Measurements from ENCODE around the gene PRR35. TPM values are rescaled to one million over a fixed set of nuclear protein-coding genes. Genes with fewer than 3 reads are reported as not detected.

Gene PRR35
- not detected for total RNA-seq
- long read RNA-seq, donor 1 = 0 reads
- long read RNA-seq, donor 2 = 0 reads

GRCh38 chr16:560204-560700 lies at the start of gene PRR35:
Gene PRR35 (plus strand): TSS chr16:560394. CDS start chr16:563295, 2,901 bp downstream.
- intact Hi-C loops (cut with DNase I) = no loop called here
- no peak for DNase-seq (ENCODE audit: low spot score)

DNA sequence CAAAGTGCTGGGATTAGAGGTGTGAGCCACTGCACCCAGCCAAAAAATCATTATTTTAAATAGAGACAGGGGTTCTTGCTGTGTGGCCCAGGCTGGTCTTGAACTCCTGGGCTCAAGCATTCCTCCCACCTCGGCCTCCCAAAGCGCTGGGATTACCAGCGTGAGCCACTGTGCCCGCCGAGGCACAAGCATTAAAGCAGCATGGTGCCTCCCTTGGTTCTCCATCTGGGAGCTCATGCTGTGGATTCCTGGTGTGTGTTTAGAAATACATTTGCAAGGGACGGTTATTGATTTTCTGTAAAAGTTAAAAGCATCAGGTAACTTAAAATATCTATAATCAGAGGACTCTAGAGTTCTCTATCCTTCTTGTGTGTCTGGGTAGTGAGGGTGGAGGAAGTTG lies 47.4 kb upstream of the PRR35 start:
- DNase-seq (ENCODE audit: low spot score) = no peak
- intact Hi-C loops (cut with DNase I) = no loop called here

DNA sequence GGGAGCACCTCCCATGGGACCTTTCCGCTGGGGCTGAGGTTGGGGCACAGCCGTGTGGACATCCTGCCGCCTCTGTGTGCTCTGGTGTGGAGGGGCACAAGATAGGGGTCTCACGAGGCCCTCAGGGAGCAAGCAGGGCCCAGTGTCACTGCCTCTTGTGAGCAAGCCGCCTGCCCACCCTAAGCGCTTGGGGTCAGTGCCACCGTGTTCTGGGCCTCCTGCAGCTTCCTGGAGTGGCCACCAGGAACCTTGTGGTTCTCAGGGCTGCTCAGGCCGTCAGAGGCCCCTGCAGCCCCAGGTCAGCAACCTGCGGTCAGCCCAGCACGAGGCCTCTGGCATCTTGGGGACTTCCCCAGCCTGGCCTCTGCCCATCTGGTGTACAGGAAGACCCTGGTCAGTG lies 46.2 kb upstream of the PRR35 start:
- DNase-seq (ENCODE audit: low spot score) = no peak
- intact Hi-C loops (cut with DNase I) = no loop called here

DNA sequence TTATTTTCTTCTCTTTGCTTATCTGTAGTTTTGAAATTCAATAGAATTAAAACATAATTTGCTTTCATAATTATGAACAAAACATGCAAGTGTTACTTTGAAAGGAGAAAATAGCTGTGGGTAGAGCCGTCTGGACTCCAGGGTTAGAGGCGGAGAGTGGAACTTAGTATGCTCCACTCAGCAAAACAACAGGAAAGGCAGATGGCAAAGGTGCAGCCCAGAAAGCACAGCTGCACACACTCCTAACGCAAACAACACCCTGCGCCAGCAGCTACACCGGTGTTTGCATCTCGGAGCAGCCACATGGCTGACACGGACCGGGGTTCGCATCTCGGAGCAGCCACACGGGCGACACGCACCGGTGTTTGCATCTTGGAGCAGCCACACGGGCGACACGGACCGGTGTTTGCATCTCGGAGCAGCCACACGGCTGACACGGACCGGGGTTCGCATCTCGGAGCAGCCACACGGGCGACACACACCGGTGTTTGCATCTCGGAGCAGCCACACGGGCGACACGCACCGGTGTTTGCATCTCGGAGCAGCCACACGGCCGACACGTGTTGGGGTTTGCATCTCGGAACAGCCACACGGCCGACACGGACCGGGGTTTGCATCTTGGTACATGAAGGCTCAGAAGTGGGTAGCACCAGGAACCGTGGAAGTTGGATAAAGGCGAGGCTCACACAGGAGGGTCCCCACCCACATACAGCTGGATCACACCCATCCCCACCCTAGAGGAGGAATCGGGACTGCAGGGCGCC lies 44.8 kb upstream of the PRR35 start:
- intact Hi-C loops (cut with DNase I) = no loop called here
- DNase-seq (ENCODE audit: low spot score) = no peak

DNA sequence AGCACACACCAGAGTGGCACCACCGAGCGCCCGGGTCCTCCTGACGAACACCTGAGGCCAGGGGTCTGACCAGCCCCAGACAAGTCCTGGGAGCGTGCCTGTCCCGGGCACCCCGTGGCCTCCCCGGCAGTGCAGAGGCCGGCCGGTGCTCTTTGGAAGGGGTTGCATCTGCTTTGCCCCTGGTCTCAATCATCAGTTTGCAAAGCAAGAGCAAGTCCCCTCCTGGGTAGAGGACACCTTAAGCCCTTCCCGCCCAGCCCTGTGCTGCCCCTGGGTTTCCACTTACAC lies 44.3 kb upstream of the PRR35 start:
- DNase-seq (ENCODE audit: low spot score) = peak; percentile 68
- intact Hi-C loops (cut with DNase I) = no loop called here

DNA sequence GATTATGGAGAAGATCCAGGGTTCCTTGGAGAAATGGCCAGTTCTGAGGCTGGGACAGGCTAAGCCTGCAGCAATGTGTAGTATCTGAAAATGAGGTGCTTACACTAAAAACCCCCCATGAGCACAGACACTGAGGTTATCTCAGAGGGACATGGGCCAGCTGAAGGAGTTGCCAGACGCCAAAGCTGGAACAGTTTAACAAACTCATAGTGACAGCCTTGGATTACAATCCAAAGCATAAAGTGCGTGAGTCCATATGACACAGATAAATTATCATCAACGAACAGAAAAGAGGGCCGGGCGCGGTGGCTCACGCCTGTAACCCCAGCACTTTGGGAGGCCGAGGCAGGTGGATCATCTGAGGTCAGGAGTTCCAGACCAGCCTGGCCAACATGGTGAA lies 43.9 kb upstream of the PRR35 start:
- no peak for DNase-seq (ENCODE audit: low spot score)
- intact Hi-C loops (cut with DNase I) = no loop called here

- intact Hi-C loops (cut with DNase I) = no loop called here
- no peak for DNase-seq (ENCODE audit: low spot score)
These were observed 41.3 kb upstream of the PRR35 start for GRCh38 chr16:518858-519257.

DNA sequence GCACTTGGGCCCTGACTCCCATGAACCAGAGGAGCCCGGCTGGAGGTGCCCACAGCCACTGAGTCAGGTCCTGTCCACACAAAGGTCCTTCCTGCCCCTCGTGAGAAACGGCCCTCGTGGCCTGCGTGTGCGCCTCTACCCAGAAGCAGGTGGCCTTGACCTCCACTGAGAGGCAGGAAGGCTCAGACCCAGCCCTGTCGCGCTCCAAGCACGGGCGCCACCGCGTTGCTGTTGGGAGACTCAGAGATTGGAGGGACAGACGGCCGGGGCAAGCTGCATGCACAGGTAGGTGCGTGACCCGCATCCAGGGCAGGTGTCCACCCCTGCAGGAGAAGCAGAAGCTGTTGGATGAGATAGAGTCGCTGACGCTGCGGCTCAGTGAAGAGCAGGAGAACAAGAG lies 40.8 kb upstream of the PRR35 start:
- DNase-seq (ENCODE audit: low spot score) = no peak

GRCh38 chr16:519841-520687 lies 40.1 kb upstream of the PRR35 start:
- intact Hi-C loops (cut with DNase I) = no loop called here
- no peak for DNase-seq (ENCODE audit: low spot score)

More for the DNA sequence above, 40.8 kb upstream of the PRR35 start:
- intact Hi-C loops (cut with DNase I) = no loop called here

- intact Hi-C loops (cut with DNase I) = no loop called here
- no peak for DNase-seq (ENCODE audit: low spot score)
These were observed 39.3 kb upstream of the PRR35 start for GRCh38 chr16:520847-521246.

DNA sequence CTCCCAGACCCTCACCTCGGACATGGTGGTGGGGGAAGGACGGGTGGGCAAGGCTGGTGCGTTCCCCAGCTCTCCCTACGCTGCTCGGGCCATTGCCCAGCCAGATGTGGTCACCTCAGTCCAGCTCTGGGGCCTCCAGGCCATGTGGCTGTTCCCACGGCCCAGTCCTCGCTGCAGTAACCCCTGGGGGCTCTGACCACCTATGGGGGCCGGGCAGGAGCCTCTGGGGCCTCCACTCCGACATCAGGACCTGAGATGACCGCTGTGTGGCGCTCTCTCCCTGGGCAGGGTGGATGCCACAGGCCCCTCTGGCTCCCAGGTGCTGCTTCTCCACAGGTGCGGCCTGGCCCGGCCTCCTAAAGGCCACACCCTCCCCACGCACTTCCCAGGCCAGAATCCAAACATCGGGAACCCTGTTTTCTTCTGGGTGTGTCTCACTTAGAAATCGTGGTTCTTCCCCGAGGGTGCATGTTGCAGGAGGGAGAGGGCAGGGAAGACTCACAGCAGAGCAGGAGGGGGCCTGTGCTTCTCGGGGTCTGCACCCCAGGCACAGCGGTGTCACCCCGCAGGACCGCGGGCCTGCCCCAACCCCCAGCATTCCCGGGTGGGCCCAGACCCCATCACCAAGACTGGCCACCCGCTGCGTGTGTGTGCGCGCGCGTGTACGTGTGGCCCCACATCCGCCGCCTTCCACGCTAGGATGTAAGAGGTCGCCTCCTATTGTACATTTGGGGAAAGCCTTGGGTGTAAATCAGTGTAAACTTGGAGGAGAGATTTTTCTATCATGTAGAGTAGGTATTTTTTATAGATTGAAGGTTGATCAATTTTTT lies 38.6 kb upstream of the PRR35 start:
- no peak for DNase-seq (ENCODE audit: low spot score)
- intact Hi-C loops (cut with DNase I) = no loop called here

- intact Hi-C loops (cut with DNase I) = no loop called here
- no peak for DNase-seq (ENCODE audit: low spot score)
These were observed 37.7 kb upstream of the PRR35 start for GRCh38 chr16:522320-523096.

- intact Hi-C loops (cut with DNase I) = no loop called here
- DNase-seq (ENCODE audit: low spot score) = no peak
These were observed 37.0 kb upstream of the PRR35 start for GRCh38 chr16:523097-523741.

DNA sequence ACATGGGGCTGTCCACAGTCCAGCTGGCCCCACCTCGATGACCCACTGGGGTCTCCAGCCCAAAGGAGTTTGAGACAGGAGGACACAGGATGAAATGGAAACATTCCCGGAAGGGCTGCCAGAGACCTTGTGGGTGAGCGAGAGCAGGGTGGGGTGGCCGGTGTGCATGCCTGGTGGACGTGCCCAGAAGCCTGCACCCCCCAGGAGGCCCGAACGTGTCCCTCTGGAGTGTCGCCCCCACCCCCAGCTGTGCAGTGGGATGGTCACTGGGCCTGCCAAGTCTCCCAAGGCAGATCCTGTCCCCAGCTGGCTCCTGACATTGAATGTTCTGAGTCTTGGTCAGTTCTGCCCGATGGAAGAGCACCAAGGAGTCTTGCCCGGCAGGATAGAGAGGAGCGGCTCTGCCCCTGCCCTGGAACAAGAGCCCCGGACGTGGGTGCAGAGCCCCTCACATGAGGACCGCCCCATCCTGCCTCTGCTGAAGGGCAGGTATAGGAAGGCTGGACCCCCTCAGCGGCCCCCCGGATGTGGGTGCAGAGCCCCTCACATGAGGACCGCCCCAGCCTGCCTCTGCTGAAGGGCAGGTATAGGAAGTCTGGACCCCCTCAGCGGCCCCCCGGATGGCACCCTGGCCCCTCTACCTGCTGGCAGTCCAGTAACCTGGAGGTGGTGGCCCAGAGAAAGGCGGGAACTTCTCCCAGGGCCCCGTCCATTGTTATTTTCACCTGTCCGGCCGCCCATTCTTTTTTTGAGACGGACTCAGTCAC lies 35.7 kb upstream of the PRR35 start:
- DNase-seq (ENCODE audit: low spot score) = no peak
- intact Hi-C loops (cut with DNase I) = loop anchor here in 1 of 2 donors (5.0 kb wide), 1 partner anchor 1898 kb away; no protein-coding TSS in a partner anchor

DNA sequence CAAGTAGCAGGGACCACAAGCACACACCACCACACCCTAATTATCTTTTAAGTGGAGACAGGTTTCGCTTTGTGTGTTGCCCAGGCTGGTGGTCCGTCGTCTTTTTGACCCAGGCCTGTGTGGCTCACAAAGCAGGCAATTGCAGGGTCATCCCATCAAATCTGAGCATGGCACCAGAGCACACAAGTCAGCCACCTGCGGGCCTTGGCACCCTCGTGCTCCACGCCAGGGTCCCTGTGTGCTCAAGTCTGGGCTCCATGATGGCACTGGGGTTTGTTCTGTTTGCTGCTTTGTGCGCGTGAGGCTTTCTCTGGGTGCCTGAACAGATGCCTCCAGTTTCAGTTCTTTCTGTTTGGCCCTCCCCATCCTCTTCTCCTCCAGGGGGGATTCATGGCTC lies 35.1 kb upstream of the PRR35 start:
- intact Hi-C loops (cut with DNase I) = loop anchor here in 1 of 2 donors (5.0 kb wide), 1 partner anchor 1897 kb away; no protein-coding TSS in a partner anchor
- no peak for DNase-seq (ENCODE audit: low spot score)

DNA sequence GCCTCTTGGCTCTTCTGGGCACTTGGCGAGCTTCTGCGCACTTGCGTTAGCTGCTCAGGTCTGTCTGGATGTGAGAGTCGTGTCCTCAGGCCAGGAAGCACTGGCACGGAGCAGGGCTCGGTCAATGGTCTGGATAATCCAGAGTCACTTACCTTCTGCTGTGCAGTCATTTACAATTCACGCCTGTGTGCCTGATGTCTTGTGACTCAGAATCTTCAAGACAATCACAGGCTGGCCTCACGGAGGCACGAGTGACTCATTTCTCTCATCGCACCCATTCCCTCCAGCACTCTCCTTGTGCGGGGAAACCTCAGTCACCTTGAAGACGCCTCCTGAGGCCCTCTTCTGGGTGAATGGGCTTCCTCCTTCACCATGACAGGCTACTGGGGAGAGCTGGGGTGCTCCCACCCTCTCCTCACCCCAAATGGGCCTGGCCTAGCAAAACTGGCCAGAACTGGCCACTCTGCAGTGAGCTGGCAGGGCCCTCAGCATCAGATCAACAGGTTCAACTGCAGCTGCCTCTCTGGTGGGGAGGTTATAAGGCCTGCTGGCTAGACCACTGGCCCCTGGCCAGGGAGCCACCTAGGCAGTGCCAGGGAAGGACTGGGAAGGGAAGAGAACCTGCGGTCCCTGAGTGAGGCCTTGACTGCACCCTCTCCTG lies 34.5 kb upstream of the PRR35 start:
- intact Hi-C loops (cut with DNase I) = loop anchor here in 1 of 2 donors (5.0 kb wide), 1 partner anchor 1897 kb away; no protein-coding TSS in a partner anchor
- no peak for DNase-seq (ENCODE audit: low spot score)
